K562 (cell line): ENCODE measurements around the gene ZNF90.

Experiments used
- CUX1 ChIP-seq: fragments of 200-800 bp; sonication (Bioruptor generic); IDR thresholded peaks from 2 replicates; pipeline ENCODE4 v1.6.1; 2016; ENCODE audit warnings: missing genetic modification characterization, missing compliant biosample characterization
- ELF4 ChIP-seq: fragments of 450-650 bp; formaldehyde crosslinking; IDR thresholded peaks from 2 replicates; pipeline ENCODE4 v1.4.0; 2022; ENCODE audit warnings: missing genetic modification characterization
- ETS1 ChIP-seq: conservative IDR thresholded peaks from 2 replicates; pipeline ENCODE4 v1.6.1; 2011; ENCODE audit warnings: low read depth, mild to moderate bottlenecking, low read length; ENCODE audit not compliant: control insufficient read depth
- ILK ChIP-seq: fragments of 450-650 bp; IDR thresholded peaks from 2 replicates; pipeline ENCODE4 v1.6.1; 2016; ENCODE audit warnings: missing genetic modification characterization, low read depth, mild to moderate bottlenecking, missing compliant biosample characterization, moderate library complexity, borderline replicate concordance
- SAFB2 ChIP-seq: fragments of 200-400 bp; formaldehyde crosslinking; IDR thresholded peaks from 2 replicates; pipeline ENCODE4 v1.6.1; 2018; ENCODE audit warnings: borderline replicate concordance, low read length, low read depth, moderate library complexity; ENCODE audit not compliant: severe bottlenecking

- TF ChIP-seq ETS1, result no peak
- no peak for TF ChIP-seq SAFB2
- TF ChIP-seq ILK (tag), result no peak
- no peak for TF ChIP-seq ELF4
- TF ChIP-seq CUX1 (CRISPR knock-in tag), result no peak
These were observed 25.7 kb upstream of the ZNF90 start for GRCh38 chr19:20051841-20052768.
